NOMO-1 treated with dmso at 0.1 percent for 144 hours (cell line): ENCODE results near the gene HBEGF.

Experiments
- DNase-seq: peaks from one replicate; lab custom pipeline; 2025; ENCODE audit not compliant: unreplicated experiment; lab: John Stamatoyannopoulos, UW

Gene HBEGF

DNA sequence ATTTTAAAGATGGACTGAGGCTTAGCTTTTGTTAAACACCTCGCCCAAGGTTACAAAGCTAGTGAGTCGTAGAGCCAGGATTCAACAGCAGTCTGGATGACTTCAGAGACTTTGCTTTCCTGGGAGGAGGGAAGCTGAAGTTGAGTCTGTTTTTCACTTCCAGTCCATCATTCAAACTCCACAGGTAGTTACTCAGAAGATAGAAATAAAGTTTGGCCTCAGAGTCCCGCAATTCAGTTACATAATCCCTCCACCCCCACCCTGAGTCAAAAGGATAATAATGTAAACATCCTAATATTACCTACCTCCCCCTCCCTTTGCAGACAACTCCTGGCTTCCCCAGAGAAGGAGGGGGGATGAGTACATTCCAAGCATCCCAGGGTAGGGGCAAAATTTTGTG is 8.1 kb downstream of the HBEGF start:
- DNase-seq, result no peak

DNA sequence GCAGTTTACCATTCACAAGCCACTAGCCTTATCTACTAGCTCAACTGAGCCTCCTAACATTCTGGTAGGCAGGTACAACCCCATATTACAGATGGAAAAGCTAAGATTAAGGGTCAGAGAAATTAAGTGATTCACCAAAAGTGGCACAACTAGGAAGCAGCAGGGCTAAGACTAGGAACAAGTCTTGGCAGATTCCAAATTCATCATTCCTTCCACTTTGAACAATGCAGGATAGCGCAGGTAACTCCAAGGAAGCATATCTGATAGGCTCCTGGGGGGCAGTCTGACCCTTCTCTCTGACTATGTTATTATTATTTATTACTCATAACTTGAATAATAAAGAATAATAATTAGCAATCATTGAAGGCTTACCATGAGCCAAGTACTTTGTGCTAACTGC is 8.5 kb downstream of the HBEGF start:
- DNase-seq, result no peak

GRCh38 chr5:140336388-140336787 is 10.0 kb downstream of the HBEGF start:
- no peak for DNase-seq

DNA sequence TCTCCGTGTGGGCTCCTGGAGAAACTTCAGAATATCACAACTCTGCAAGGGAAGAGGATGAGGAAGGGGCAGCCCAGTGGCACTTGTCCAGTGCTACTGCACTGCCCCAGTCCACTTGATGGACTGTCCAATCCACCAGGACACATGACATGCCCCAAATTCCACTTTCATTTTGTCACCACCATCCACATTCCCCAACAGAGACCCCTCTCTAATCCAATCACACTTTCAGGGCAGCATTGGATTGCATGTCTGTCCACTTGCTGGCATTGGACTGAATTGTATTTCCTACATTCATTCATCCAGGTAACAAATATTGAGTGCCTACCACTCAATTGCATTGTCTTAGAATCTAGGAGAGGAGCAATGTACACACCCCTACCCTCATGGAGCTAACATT is 14.8 kb downstream of the HBEGF start:
- no peak for DNase-seq

- no peak for DNase-seq
These were observed 16.5 kb downstream of the HBEGF start for GRCh38 chr5:140329739-140330481.

DNA sequence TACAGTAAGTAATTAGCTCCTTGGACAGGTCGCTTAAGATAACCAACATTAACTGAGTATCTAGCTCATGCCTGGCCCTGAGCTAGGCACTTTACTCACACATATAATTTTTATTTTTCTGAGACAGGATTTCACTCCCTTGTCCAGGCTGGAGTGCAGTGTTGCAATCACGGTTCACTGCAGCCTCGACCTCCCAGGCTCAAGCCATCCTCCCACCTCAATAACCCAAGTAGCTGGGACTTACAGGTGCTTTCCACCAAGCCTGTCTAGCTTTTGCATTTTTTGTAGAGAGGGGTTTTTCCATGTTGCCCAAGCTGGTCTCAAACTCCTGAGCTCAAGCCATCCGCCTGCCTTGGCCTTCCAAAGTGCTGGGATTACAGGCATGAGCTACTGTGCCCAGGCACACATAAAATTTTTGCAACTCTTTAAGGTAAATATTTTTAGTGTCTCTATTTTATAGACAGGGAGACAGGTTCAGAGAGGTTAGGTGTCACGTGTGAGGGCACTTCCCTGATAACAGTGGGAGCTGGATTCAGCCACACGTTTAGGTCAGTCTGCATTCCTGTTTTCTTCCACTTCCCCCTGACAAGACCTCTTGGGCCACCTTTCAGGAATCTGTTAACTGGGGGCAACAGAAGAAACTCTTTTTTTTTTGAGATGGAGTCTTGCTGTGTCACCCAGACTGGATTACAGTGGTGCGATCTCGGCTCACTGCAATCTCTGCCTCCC is 18.2 kb downstream of the HBEGF start:
- no peak for DNase-seq

DNA sequence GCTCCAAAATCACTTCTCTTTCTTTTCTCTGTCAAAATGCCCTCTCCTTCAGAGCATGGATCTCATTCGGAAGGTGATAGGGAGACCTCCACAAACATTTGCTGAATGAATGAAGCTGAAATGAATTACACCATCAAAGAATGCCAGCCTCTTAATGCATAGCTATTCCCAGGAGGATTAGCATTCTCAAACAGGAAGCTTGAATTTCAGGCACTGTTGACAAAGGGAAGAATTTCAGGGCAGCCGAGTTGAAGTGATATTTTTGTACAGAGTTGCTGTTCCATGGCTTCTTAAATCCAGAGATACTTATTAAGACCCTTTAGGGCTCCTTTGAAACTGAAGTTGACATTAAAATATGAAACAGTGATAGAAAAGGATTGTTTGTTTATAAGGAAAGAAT is 18.8 kb downstream of the HBEGF start:
- no peak for DNase-seq

- DNase-seq, result no peak
These were observed 20.9 kb downstream of the HBEGF start for GRCh38 chr5:140325486-140325885.

GRCh38 chr5:140324617-140325241 is 21.7 kb downstream of the HBEGF start:
- DNase-seq, result no peak

GRCh38 chr5:140324041-140324600 is 22.3 kb downstream of the HBEGF start:
- DNase-seq, result no peak

- DNase-seq, result no peak
These were observed 23.4 kb downstream of the HBEGF start for GRCh38 chr5:140322751-140323731.

GRCh38 chr5:140321796-140322195 is 24.6 kb downstream of the HBEGF start:
- peak; percentile 94 for DNase-seq

GRCh38 chr5:140319833-140320232 is 26.6 kb downstream of the HBEGF start:
- peak; percentile 43 for DNase-seq

- no peak for DNase-seq
These were observed 27.6 kb downstream of the HBEGF start for GRCh38 chr5:140318792-140319191.

GRCh38 chr5:140317859-140318258 is 28.5 kb downstream of the HBEGF start:
- DNase-seq, result no peak

DNA sequence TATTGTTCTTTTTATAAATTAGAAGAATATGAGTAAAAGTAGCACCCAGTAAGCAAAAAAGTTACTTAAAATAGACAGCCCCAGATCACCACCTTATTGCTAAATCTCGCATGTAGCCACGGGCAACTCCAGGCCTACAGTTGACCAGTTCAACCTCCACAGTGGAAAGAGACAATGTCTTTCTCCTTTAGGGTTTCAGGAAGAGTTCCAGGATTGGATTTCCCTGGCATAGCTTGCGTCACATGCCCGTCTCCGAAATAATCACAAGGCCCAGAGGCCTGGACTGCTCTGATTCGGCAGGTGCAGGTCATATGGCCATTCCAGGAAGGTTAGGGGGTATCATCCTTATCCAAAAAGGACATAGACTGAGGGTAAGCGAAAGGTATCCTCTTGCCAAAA is 33.6 kb downstream of the HBEGF start:
- DNase-seq, result no peak

DNA sequence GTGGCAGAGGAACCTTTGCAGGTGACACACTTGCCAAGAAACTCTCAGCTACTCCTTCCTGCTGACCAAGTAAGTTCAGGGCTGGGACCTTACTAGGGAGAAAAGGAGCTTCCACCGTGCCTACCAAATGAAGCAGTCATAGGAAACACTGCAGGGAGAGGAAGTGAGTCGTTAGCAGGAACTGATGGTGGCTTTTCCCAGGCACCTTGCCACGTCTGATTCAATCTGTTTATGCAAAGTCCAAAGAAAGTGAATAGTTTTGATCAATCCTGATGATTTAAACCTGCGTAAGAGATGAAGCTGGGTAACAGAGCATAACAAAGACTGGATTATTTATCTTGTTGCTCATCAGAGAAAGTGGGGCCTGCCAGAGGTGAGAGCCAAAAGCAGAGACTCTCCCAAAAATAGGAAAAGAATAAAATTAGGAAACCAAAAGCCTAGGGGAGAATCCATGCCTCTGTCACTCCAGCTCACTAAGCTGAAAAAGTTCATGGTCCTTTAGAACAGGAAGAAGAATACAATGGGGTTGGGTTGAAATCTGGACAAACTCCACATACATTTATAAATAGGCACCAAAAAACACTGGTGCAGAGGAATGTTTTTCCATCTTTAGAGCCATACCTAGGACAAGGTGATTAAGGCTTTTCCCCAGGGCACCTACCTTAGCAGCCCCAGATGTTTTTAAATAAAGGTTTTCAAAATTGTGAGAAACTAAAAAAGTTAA is 34.2 kb downstream of the HBEGF start:
- DNase-seq, result no peak

- DNase-seq, result no peak
These were observed 35.4 kb downstream of the HBEGF start for GRCh38 chr5:140311011-140311467.

DNA sequence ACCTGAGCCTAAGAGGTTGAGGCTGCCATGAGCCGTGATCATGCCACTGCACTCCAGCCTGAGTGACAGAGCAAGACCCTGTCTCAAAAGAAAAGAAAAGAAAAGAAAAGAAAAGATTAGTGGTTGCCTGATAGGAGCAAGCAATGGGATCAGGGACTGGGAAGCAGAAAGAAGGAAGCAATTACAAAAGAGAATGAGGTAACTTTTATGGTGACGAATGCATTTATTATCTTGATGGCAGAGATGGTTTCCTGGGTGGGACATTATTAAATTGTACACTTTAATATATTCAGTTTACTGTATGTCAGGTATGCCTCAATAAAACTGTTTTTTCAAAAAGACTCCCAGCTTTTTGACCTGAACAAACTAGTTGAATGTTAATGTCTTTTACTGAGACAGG is 36.0 kb downstream of the HBEGF start:
- DNase-seq, result no peak

GRCh38 chr5:140309706-140310249 is 36.6 kb downstream of the HBEGF start:
- no peak for DNase-seq
